NCI-H345 (cell line): Measurements from ENCODE around the gene EPHA4.
A peak's percentile ranks its signal among the peaks of the same experiment; 100 is the strongest.

Experiments
- DNase-seq: peaks from one replicate; lab custom pipeline; 2025; lab: John Stamatoyannopoulos, UW

The EPHA4 gene

DNA sequence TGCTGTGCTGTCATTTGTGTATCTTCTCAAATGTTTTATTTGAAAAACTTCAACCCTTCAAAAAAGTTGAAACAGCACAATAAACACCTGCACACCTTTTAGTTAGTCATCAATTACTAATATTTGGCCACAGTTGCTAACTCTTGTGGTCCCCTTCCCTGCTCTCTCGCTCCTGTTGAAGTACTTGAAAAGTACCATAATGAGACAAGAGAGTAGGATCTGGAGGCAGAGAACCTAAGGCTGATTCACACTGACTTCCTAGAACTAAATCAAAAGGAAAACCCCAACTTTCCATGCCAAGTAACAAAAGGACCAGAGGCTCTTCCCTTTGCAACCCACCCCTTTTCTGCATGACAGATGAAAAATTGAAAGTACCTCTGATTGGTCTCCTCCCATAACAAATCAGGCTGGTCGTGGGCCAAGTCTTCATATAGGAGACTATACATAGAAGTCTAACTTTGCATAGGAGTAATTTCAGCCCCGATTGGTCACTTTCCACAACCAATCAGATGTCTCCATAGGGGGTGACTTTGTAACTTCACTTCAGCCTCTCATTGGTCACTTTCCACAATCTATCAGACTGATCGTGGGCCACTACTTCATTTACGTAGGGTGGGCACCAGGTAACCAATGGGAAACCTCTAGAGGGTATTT is 179.7 kb downstream of the EPHA4 start:
- DNase-seq = no peak

DNA sequence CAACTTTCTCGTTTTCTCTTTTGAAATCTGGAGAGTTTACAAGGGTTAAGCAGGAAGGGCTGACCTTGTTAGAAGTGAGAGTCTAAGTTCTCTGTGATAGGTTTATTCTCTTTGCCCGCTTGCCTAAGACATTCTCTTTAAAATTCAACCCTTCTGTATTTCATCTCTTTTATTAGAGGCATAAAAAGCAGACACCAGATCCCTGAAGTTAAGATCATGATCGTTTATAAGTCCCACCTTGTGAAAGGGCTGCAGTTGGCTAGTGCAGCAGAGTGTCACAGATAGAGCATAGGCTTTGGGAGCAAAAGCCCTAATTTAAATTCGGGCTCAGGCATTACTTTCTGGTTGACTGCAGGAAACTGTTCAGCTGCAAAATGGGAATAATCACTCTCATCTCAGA is 181.2 kb downstream of the EPHA4 start:
- DNase-seq = no peak

DNA sequence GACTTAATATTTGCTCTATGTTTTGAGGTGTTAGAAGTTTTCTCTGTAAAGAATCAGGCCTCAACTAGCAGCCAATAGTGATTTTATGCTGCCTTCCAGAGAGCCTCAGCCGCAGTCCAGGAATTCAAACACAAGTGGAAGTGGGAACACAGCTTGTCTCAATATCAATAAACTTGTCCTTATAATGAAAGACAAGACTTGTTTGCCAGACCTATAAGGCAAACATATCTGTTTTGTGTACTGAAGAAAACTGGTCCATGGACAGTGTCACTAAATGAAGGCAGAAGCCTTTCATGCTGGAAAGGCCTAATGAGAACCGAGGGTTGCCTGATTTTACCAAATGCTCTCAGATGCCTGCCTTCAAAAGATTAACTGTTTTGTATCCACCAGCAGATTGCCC is 182.2 kb downstream of the EPHA4 start:
- no peak for DNase-seq

DNA sequence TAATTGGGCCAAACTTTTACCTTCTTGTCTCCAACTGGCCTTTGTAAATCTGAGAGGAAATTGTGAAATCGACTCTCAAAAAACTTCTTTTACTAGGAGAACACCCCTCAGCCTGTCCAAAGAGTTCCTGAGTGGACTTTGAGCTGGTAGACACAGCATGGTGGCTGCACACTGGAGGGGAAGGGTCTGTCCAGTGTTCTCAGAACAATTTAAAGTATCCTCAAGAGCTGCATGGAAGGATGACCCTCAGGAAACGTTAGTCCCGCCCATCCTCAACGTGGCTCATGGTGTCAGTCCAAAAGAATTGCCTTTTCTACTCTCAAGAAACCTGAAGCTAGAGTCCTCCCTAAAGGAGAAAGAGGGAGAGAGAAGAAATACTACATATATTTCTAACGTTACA is 182.7 kb downstream of the EPHA4 start:
- DNase-seq = no peak

DNA sequence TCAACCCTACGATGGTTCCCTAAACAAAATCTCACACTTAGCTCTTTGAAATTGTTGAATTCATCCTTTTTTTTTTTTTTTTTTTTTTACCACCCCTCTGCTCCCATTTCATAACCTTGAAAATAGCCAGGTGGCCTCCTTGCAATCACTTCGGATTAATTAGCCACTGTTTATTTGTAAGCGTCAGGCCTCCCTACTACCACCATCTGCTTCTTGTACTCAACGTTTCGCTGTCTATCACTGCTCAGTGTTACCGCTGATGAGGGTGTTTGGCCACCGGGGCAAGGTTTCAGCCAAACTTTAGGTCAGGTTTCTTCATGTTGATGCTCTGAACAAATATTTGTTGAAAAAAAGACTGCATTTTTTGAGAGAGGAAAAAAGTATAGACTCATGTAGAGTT is 183.2 kb downstream of the EPHA4 start:
- no peak for DNase-seq

DNA sequence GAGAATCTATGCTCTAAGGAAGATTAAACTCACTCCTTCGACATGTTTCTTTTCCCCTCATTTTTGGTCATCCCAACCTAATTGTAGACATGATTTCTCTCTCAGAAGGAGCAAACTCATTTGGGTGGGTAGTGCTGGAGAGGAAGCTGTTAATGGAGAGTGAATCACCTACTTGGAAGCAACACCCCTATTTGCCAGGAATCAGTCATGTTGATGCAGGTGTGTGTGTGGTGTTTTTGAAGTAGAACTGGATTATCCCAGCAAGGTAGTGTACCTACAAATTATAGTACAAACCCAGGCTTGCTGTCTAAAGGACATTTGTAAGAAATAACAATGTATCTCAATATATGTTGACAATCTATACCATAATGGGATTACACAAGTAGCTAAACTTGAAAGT is 186.4 kb downstream of the EPHA4 start:
- no peak for DNase-seq

DNA sequence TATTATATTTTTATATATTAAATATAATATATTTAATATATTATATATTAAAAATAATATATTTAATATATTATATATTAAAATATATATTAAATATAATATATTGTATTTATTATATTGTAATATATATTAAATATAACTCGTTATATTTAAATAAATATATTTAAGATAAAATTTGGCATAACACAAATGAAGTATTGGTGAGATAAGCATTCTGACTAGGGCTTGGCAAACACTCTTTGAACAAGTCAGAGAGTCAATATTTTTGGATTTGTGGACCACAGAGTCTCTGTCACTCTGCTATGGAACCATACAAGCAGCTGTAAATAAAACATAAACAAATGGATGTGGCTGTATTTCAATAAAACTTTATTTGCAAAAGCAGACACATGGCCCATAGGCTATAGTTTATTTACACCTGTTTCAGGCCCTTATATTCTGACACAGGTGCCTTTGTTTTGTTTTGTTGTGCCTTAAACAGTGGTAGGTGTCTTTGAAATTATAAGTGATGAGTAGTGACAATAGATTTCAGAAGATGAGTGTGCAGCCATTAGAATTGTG is 190.1 kb downstream of the EPHA4 start:
- DNase-seq = no peak

DNA sequence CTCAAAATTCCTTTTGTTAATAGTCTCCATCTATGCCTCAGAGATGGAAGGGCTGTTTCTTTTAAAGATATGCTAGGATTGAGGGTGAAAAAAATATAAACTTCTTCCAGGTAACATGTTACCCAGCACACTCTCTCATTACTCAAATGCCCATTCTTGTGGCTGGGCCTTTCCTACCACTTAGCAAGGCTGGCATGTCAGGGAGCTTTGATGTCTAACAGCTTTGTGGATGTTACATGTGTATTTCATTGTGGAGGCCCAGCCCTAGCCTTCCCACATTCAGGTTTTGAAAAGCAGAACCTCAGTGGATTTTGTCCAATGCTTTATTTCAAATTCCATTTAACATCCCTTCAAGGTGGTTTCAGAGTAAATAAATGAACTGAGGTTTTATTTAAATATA is 191.4 kb downstream of the EPHA4 start:
- DNase-seq = no peak

DNA sequence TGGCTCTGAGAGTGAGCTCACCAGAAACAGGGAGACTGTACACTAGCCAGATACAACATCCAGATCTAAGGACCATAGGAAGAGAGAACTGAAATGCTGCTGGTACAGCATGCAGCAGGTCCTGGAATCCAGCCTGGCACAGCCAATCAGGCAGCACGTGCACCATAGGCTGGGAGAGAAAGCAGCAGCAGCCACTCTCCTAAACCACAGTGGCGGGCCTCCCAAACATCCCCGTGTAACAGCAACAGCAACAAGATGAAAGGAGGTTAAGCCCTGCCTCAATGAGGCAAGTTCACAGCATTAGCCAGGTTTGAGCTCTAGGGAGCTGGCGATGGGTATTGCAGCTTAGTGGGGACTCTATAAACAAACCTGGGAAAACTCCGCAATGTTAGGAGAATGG is 192.0 kb downstream of the EPHA4 start:
- no peak for DNase-seq

DNA sequence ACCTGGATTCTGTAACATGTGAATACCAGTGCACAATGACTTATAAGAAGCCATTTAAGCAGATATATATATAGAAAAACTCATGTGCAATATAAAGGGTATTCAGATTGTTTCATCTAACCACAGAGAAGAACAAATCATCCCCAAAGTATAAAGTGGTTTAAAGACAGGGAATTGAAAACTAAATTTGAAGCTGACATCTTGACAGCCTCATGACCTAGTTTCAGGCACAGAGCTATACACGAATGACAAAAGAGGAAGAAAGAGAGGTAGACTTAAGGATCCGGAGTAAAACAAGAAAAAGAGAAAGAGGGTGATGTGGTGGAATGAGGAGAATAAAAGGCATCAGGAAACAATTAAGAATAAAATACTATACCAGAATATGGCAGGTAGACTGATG is 194.5 kb downstream of the EPHA4 start:
- no peak for DNase-seq

DNA sequence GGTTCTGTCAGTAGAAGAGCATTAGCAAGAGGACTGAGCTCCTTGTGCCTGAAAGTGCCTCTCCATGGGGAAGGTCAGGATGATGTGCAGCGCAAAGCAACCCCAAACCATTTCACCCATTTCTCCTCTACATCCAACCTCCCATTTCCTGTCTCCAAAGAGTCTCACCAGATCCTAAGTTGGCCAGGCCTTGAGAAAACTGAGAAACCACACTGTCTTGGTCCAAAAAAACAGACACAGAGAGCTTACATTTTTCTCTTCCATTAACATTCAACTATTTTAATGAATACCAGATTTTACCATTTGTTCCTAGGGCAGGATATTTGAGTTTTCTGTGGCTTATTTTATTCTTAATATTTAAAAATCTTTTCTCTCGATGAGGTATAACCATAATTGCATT is 195.0 kb downstream of the EPHA4 start:
- DNase-seq = no peak

DNA sequence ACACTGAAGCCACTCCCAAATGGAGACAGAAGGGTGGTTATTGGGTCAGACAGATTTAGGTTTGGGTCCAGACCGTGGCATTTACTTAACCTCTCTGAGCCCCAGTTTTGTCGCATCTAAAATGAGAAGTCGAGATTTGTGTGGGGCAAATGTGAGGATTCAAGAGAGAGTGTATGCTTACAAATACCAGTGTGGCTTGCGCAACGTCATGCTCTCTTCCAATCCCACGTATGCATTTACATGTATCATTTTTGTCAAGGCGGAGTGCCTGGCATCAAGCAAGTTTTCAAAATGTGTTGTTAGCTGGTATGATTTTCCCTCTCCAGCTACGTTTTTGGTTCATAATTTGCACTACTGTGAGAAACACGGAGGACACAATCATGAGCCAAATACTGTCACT is 197.9 kb downstream of the EPHA4 start:
- no peak for DNase-seq

DNA sequence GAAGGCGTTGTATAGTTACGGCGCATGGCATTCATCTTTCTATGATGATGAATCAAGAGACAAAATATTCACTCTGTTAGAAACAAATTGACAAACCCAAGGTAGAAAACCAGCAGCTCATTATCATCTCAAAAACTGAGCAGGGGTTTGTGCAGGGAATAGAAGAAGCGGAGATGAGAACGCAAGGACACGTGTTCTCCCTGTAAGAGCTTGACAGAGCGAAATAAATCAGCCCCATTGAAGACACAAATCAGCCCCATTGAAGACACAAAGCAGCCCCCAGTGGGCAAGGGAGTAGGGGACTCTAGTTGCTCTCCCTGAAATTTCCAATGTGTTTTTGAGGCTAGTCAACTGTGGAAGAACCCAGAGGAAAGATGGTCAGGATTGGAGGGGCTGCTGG is 199.2 kb downstream of the EPHA4 start:
- no peak for DNase-seq

DNA sequence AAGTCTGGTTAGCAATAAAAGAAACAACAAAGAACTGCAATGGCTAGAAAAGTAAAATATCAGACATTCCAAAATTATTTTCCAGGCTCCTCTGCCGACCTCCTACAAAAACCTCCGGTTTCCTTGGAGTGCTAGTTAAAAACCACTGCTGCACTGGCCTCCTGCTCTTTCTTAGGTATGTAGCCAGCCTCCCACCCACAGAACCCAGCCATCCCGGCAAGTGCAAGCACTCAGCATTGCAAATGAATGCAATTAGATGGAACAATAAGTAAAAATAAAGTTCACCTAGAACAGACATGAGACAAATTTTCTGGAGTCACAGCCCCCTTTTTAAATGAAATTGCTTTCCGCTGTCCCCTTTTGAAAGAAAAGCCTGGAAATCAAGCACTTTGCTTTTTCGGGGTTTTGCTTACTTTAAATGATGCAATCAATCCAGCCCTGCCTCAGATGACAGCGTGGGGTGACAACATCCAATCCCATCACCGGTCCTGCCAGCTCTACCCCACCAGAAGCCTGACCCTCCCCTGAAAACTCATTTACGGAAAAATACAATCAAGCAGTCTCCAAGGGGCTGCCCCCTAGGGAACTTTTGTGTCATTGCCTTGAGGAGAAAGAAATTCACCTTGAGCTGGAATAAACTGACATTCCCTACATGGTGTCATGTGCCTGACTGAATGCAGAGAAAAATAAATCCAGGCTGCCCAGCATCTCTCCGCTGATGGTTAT is 199.8 kb downstream of the EPHA4 start:
- no peak for DNase-seq

DNA sequence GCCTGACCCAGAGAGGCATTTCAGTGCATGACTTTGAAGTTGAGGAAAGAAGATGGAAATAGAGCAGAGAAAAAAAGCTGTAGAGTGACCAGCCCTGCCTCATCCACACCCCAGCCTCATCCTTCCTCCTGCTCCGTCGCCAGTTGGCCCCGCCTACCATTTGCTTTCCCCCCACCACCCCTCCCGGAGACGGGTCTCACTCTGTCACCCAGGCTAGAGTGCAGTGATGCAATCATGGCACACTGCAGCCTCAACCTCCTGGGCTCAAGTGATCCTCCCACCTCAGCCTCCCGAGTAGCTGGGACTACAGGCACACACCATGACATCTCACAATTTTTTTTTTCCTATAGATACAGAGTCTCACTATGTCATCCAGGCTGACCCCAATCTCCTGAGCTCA is 200.8 kb downstream of the EPHA4 start:
- no peak for DNase-seq

DNA sequence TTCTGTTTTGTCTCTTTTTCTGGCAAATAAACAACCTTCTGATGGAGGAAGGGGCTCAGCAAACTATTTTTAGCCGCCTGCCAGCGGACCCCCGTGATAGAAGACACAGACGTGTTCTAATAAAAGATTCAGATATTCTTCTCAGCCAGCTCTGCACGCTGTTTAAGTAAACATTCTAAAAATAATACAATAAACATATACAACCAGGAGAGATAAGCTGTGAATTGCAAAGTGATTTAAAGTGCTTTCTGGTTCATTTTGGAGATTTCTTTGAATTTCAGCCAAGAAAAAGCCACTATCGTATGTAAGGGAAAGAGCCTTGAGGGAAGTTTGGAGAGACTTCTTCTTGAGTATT is 201.3 kb downstream of the EPHA4 start:
- DNase-seq = no peak

DNA sequence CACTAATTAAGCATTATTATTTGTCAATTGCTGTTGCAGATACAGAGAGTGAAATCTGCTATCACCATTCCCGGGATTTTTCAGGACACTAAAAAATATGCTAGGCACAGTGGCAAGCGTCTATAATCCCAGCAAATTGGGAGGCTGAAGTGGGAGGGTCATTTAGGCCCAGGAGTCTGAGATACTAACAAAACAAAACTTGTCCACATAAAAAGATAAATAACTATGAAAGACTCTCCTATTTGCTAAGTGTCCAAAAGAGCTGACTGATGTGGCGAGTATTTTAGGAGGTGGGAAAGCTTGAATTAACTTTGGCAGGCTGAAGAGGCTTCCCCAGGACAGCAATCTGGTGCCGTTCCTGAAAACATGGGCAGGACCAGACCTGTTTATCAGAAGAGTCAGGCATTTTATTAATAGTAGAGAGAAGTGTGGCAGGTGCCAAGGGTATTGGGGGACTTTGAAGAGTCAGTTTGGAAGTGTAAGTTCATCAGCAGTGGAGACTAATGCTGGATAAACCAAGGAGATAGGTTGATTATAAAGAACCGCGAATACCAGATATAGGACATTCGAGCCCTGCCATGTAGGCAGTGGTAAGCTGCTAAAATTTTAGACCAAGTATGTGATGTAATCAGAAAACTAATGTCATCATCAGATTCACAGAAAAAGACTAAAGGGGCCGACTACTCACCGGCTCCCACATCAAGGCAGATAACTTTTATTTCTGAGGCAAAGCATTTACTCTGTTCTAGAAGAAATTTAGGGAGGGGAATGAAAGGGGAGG is 201.8 kb downstream of the EPHA4 start:
- DNase-seq = peak; percentile 32
